CD4-positive, alpha-beta T cell treated with Interleukin-10 for 1 hour (primary cell): ENCODE results near the gene CTAGE4.
"Not testable (repeated sequence)": the region's sequence is repeated elsewhere in the genome, so short reads cannot be mapped to it uniquely, and the experiment has no call there.

Source experiments
- DNase-seq: peaks from one replicate; pipeline ENCODE4 v3.0.0-alpha.2; 2020

CTAGE4 gene

GRCh38 chr7:144219149-144219548 is 35.9 kb downstream of the CTAGE4 start:
- not testable (repeated sequence) for DNase-seq

GRCh38 chr7:144220531-144220930 is 37.3 kb downstream of the CTAGE4 start:
- not testable (repeated sequence) for DNase-seq

GRCh38 chr7:144223675-144224074 is 40.4 kb downstream of the CTAGE4 start:
- not testable (repeated sequence) for DNase-seq

GRCh38 chr7:144226866-144227265 is 43.6 kb downstream of the CTAGE4 start:
- DNase-seq: not testable (repeated sequence)

GRCh38 chr7:144228810-144229209 is 45.5 kb downstream of the CTAGE4 start:
- DNase-seq: not testable (repeated sequence)

GRCh38 chr7:144231027-144231426 is 47.8 kb downstream of the CTAGE4 start:
- DNase-seq: not testable (repeated sequence)

- DNase-seq: not testable (repeated sequence)
Measured at GRCh38 chr7:144233039-144233438, 49.8 kb downstream of the CTAGE4 start.
